Hepatocyte (in vitro differentiated cells): ENCODE results near the gene SEMA5B. TPM values are rescaled to one million over a fixed set of nuclear protein-coding genes. Genes with fewer than 3 reads are reported as not detected.

Experiments
- DNase-seq: peaks from one replicate; pipeline ENCODE4 v3.0.0-alpha.2; 2016; ENCODE audit warnings: low spot score
- H2AFZ ChIP-seq: fragments of 200-600 bp; sonication (generic); 2 replicates; pipeline ENCODE4 v1.6.0; 2016; ENCODE audit warnings: antibody characterized with exemption, mild to moderate bottlenecking
- H3K27ac ChIP-seq: fragments of 200-600 bp; sonication (generic); 2 replicates; pipeline ENCODE4 v1.5.1; 2016; ENCODE audit warnings: mild to moderate bottlenecking
- H3K27me3 ChIP-seq: fragments of 200-600 bp; sonication (generic); 2 replicates; pipeline ENCODE4 v1.6.1; 2016
- H3K36me3 ChIP-seq: fragments of 200-600 bp; sonication (generic); replicated peaks from 2 replicates; pipeline ENCODE4 v1.5.1; 2016; ENCODE audit warnings: low read depth; ENCODE audit not compliant: insufficient read depth
- H3K4me1 ChIP-seq: fragments of 200-600 bp; sonication (generic); 2 replicates; pipeline ENCODE4 v1.5.1; 2016; ENCODE audit warnings: mild to moderate bottlenecking, moderate library complexity; ENCODE audit not compliant: insufficient read depth
- H3K4me2 ChIP-seq: fragments of 200-600 bp; sonication (generic); 2 replicates; pipeline ENCODE4 v1.6.0; 2016
- H3K4me3 ChIP-seq: fragments of 200-600 bp; sonication (generic); 2 replicates; pipeline ENCODE4 v1.5.1; 2016; ENCODE audit warnings: mild to moderate bottlenecking
- H3K79me2 ChIP-seq: fragments of 200-600 bp; sonication (generic); 2 replicates; pipeline ENCODE4 v1.6.0; 2017; ENCODE audit warnings: mild to moderate bottlenecking
- H3K9me2 ChIP-seq: fragments of 200-600 bp; sonication (generic); replicated peaks from 2 replicates; pipeline ENCODE4 v1.6.0; 2017; ENCODE audit warnings: mild to moderate bottlenecking; ENCODE audit not compliant: insufficient read depth
- H3K9me3 ChIP-seq: fragments of 200-600 bp; sonication (generic); 2 replicates; pipeline ENCODE4 v1.5.1; 2016; ENCODE audit warnings: low read depth, mild to moderate bottlenecking
- H4K20me1 ChIP-seq: fragments of 200-600 bp; sonication (generic); 2 replicates; pipeline ENCODE4 v1.6.0; 2016; ENCODE audit warnings: mild to moderate bottlenecking; ENCODE audit not compliant: insufficient read depth, poor library complexity, severe bottlenecking
- EZH2 ChIP-seq: fragments of 200-600 bp; sonication (generic); IDR thresholded peaks from 2 replicates; pipeline ENCODE4 v1.6.1; 2016; ENCODE audit warnings: antibody characterized with exemption, mild to moderate bottlenecking, borderline replicate concordance
- EZH2phosphoT487 ChIP-seq: fragments of 200-600 bp; sonication (generic); IDR thresholded peaks from one replicate; pipeline ENCODE4 v1.6.1; 2018; ENCODE audit warnings: antibody characterized with exemption, mild to moderate bottlenecking, low read depth, moderate library complexity; ENCODE audit not compliant: unreplicated experiment, severe bottlenecking
- WGBS: methylation state at CpG from one replicate; pipeline ENCODE4 v1.1.6; 2016; ENCODE audit warnings: low lambda C conversion rate; ENCODE audit errors: missing lambda C conversion rate; 5-methylcytosine and 5-hydroxymethylcytosine counted together
- polyA plus RNA-seq: library from polyadenylated mRNA; unstranded; fragments of >200 nt; fragmentation: Nextera tagmentation; extraction: Ambion mirVana; gene quantifications from 2 replicates; pipeline ENCODE4 v1.2.1, GENCODE V29; 2016
- total RNA-seq: library from RNA; depleted of rRNA; stranded (reverse); fragments of >200 nt; gene quantifications from 2 replicates; pipeline ENCODE4 v1.2.3, GENCODE V29; 2014
- TF ChIP-seq, protein P1 (sequence below): fragments of 200-600 bp; sonication (generic); IDR thresholded peaks from 2 replicates; pipeline ENCODE4 v1.5.1; 2016; ENCODE audit warnings: antibody characterized with exemption, mild to moderate bottlenecking; ENCODE audit not compliant: poor library complexity

The SEMA5B gene
- total and polyA plus RNA-seq, 2 experiments from 2014 or later, result 1.4 to 4.2 TPM

GRCh38 chr3:122913539-122914100 lies 113.9 kb downstream of the SEMA5B start:
- H3K4me3 ChIP-seq, result no peak overlapping the region
- H4K20me1 ChIP-seq, result no peaks in the 10 kb centered on the region
- TF ChIP-seq EZH2 (no peak), EZH2phosphoT487 (no peak)
- TF ChIP-seq, protein P1, sequence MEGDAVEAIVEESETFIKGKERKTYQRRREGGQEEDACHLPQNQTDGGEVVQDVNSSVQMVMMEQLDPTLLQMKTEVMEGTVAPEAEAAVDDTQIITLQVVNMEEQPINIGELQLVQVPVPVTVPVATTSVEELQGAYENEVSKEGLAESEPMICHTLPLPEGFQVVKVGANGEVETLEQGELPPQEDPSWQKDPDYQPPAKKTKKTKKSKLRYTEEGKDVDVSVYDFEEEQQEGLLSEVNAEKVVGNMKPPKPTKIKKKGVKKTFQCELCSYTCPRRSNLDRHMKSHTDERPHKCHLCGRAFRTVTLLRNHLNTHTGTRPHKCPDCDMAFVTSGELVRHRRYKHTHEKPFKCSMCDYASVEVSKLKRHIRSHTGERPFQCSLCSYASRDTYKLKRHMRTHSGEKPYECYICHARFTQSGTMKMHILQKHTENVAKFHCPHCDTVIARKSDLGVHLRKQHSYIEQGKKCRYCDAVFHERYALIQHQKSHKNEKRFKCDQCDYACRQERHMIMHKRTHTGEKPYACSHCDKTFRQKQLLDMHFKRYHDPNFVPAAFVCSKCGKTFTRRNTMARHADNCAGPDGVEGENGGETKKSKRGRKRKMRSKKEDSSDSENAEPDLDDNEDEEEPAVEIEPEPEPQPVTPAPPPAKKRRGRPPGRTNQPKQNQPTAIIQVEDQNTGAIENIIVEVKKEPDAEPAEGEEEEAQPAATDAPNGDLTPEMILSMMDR, result no peak
- no peak overlapping the region for H3K27ac ChIP-seq
- H3K9me2 ChIP-seq, result no peaks in the 10 kb centered on the region
- WGBS, result 95% methylated on average over 32 of the region's 33 CpGs
- H3K79me2 ChIP-seq, result no peaks in the 10 kb centered on the region
- H3K4me2 ChIP-seq, result no peak overlapping the region
- H3K36me3 ChIP-seq, result no peaks in the 10 kb centered on the region
- no peaks in the 10 kb centered on the region for H3K4me1 ChIP-seq
- no peaks in the 10 kb centered on the region for H3K27me3 ChIP-seq
- no peaks in the 10 kb centered on the region for H3K9me3 ChIP-seq
- no peak overlapping the region for H2AFZ ChIP-seq
- DNase-seq, result no peak

DNA sequence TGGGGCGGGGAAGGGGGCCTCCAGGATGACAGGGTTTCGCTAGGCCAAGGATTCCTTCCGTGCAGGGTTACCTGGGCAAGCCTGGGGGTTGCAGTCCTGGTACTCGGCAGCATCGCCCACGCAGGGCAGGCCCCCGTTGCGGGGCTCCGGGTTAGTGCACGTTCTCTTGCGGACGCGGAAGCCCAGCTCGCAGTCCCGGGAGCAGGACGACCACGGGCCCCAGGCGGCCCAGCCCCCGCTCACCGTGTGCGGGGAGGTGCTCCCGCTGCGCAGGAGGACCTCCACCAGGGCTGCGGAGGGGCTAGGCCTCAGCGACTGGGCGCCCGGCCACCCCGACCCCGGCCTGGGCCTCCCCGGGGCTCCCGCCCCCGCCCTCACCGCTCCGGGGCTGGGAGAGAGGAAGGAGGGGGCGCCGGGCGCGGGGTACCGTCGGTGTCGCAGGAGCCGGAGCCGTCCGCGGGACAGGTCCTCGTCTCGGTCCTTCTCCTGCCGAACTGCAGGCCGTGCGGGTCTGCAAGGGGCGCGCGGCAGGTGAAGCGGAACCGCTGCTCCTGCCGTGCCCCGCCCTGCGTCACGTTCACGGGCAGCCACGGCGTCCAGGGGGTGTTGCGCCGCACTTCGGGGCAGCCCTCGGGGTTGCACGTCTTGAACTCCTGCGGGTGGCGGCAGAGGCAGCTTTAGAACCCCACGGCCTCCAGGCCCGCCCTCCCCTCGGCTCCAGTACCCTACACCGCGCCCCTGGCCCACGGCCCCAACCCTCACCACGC lies 114.6 kb downstream of the SEMA5B start:
- WGBS, result 96% methylated on average over 42 of the region's 76 CpGs
- no peak overlapping the region for H2AFZ ChIP-seq

GRCh38 chr3:122911901-122912300 lies 115.7 kb downstream of the SEMA5B start:
- H3K4me3 ChIP-seq, result no peak overlapping the region

More for the DNA sequence above, 114.6 kb downstream of the SEMA5B start:
- Histone ChIP-seq H3K79me2 (no peaks in the 10 kb centered on the region), H3K36me3 (no peaks in the 10 kb centered on the region), H3K4me2 (no peak overlapping the region), H3K27ac (no peak overlapping the region), H4K20me1 (no peaks in the 10 kb centered on the region), H3K4me3 (no peak overlapping the region), H3K4me1 (no peaks in the 10 kb centered on the region), H3K9me2 (no peaks in the 10 kb centered on the region), H3K27me3 (no peaks in the 10 kb centered on the region), H3K9me3 (no peaks in the 10 kb centered on the region)
- TF ChIP-seq EZH2, result no peak
- TF ChIP-seq, protein P1, result no peak
- TF ChIP-seq EZH2phosphoT487, result no peak
- DNase-seq, result no peak

More at GRCh38 chr3:122911901-122912300, 115.7 kb downstream of the SEMA5B start:
- Histone ChIP-seq H3K4me1 (no peaks in the 10 kb centered on the region), H3K79me2 (no peaks in the 10 kb centered on the region), H3K9me2 (no peaks in the 10 kb centered on the region), H3K9me3 (no peaks in the 10 kb centered on the region), H4K20me1 (no peaks in the 10 kb centered on the region), H3K27me3 (no peaks in the 10 kb centered on the region), H2AFZ (no peak overlapping the region), H3K36me3 (no peaks in the 10 kb centered on the region), H3K27ac (no peak overlapping the region), H3K4me2 (no peak overlapping the region)
- 87% methylated on average over 16 of the region's 16 CpGs for WGBS
- no peak for DNase-seq
- TF ChIP-seq, protein P1, result no peak
- TF ChIP-seq EZH2, result no peak
- TF ChIP-seq EZH2phosphoT487, result no peak
